Adrenal gland (tissue), 12 donors: Measurements from ENCODE around the gene THEM5. TPM values are rescaled to one million over a fixed set of nuclear protein-coding genes. Genes with fewer than 3 reads are reported as not detected.

Experiments used
- DNase-seq, 7 donors: peaks; one replicate each; pipeline ENCODE4 v3.0.0-alpha.2; 2019 to 2020
- H3K27ac ChIP-seq, 5 donors: fragments of 200-600 bp; sonication (generic) in 4 of 5; 1 replicate in 3 of 5; 2 replicates in 2 of 5; pipeline versions ENCODE4 v1.5.1 to v1.8.0; 2016 to 2020; ENCODE audit warnings: mild to moderate bottlenecking in 1 of 5
- H3K27me3 ChIP-seq: fragments of 200-600 bp; 2 replicates; pipeline ENCODE4 v1.8.0; 2021
- H3K36me3 ChIP-seq, 2 donors: fragments of 200-600 bp; replicated peaks in 1 of 2; 1 replicate in 1 of 2; 2 replicates in 1 of 2; pipeline versions ENCODE4 v1.5.1 to v1.8.0; 2018 to 2022
- H3K4me1 ChIP-seq, 2 donors: fragments of 200-600 bp; replicated peaks in 1 of 2; 1 replicate in 1 of 2; 2 replicates in 1 of 2; pipeline versions ENCODE4 v1.5.1 to v1.8.0; 2018 to 2021
- H3K4me3 ChIP-seq, 4 donors: fragments of 200-600 bp; sonication (generic) in 3 of 4; one replicate each; pipeline ENCODE4 v1.5.1; 2016 to 2018
- H3K9me3 ChIP-seq, 3 donors: fragments of 200-600 bp; sonication (generic) in 1 of 3; replicated peaks in 1 of 3; 1 replicate in 2 of 3; 2 replicates in 1 of 3; pipeline versions ENCODE4 v1.5.1 to v1.8.0; 2016 to 2021
- POLR2A ChIP-seq, 2 donors: fragments of 450-650 bp; IDR thresholded peaks; one replicate each; pipeline ENCODE4 v1.6.1; 2017; ENCODE audit warnings: antibody characterized with exemption in 2 of 2, mild to moderate bottlenecking in 2 of 2, moderate library complexity in 1 of 2
- WGBS, 4 donors: extraction: QIAGEN DNeasy Blood & Tissue Kit in 2 of 4; methylation state at CpG; one replicate each; pipeline versions ENCODE4 v1.1.5 to v1.1.7; 2013 to 2017; 5-methylcytosine and 5-hydroxymethylcytosine counted together
- intact Hi-C, 2 donors: fragments of 100-400 bp; cut with DNase I; formaldehyde crosslinking; loops; one replicate each; pipeline versions ENCODE4 v1.14.1 to v1.15.0; 2022 to 2023
- polyA plus RNA-seq, 3 donors: library from polyadenylated mRNA; stranded (reverse); fragments of 200-250 nt in 2 of 3; fragments of 350-450 nt in 1 of 3; fragmentation: Illumina TruSeq in 1 of 3; extraction: RNeasy Lipid Tissue Mini Kit (QIAGEN cat#74804) in 1 of 3; gene quantifications; one replicate each; pipeline ENCODE4 v1.2.3, GENCODE V29; 2013 to 2014
- total RNA-seq, 9 donors: library from RNA; depleted of rRNA in 4 of 9; stranded (reverse); fragments of >200 nt in 4 of 9; fragments of 120-200 nt in 1 of 9; fragmentation: NEBNext Ultra II Directional in 1 of 9; extraction: Animal tissue kit (Norgen Biotek cat#: 25700) in 1 of 9; gene quantifications; one replicate each; pipeline versions ENCODE4 v1.1.0 to v1.2.4, GENCODE V29; 2013 to 2023
- TF ChIP-seq, protein P1 (sequence below), 6 experiments: fragments of 450-650 bp in 4 of 6; fragments of 200-600 bp in 2 of 6; sonication (generic) in 1 of 6; IDR thresholded peaks; 1 replicate in 5 of 6; 2 replicates in 1 of 6; pipeline versions ENCODE4 v1.5.1 to v1.8.0; 2016 to 2021; ENCODE audit warnings: antibody characterized with exemption in 6 of 6, mild to moderate bottlenecking in 2 of 6, moderate library complexity in 1 of 6
- donor health status: healthy with polysubstance abuse.
- donor health status: Bipolar disorder and iron deficiency.
- donor health status: DM: yes; HTN: yes; CAD: no.
- donor health status: DM: no; HTN: no; CAD: no.
- donor health status: DM: no; HTN: no; CAD: no.
- donor health status: DM: yes; HTN: yes; CAD: no.

The THEM5 gene
- total and polyA plus RNA-seq, 12 donors = not detected

GRCh38 chr1:151849126-151849525 lies 4.4 kb downstream of the THEM5 start:
- TF ChIP-seq, protein P1, sequence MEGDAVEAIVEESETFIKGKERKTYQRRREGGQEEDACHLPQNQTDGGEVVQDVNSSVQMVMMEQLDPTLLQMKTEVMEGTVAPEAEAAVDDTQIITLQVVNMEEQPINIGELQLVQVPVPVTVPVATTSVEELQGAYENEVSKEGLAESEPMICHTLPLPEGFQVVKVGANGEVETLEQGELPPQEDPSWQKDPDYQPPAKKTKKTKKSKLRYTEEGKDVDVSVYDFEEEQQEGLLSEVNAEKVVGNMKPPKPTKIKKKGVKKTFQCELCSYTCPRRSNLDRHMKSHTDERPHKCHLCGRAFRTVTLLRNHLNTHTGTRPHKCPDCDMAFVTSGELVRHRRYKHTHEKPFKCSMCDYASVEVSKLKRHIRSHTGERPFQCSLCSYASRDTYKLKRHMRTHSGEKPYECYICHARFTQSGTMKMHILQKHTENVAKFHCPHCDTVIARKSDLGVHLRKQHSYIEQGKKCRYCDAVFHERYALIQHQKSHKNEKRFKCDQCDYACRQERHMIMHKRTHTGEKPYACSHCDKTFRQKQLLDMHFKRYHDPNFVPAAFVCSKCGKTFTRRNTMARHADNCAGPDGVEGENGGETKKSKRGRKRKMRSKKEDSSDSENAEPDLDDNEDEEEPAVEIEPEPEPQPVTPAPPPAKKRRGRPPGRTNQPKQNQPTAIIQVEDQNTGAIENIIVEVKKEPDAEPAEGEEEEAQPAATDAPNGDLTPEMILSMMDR (IDR thresholded peaks at IDR 0.05) = no peak
- TF ChIP-seq POLR2A (IDR thresholded peaks at IDR 0.05) = no peak
- intact Hi-C loops = no loop called here
- Histone ChIP-seq H3K27me3 (peaks cover 4% of the 10 kb centered on the region), H3K4me3 (no peak overlapping the region), H3K9me3 (no peaks in the 10 kb centered on the region), H3K27ac (no peak overlapping the region), H3K4me1 (peaks cover 0 to 6% of the 10 kb centered on the region in 2 donors), H3K36me3 (no peaks in the 10 kb centered on the region)
- no peak for DNase-seq
- 59 to 78% (median 70%) methylated on average over 3 of the region's 3 CpGs for WGBS, 4 donors

DNA sequence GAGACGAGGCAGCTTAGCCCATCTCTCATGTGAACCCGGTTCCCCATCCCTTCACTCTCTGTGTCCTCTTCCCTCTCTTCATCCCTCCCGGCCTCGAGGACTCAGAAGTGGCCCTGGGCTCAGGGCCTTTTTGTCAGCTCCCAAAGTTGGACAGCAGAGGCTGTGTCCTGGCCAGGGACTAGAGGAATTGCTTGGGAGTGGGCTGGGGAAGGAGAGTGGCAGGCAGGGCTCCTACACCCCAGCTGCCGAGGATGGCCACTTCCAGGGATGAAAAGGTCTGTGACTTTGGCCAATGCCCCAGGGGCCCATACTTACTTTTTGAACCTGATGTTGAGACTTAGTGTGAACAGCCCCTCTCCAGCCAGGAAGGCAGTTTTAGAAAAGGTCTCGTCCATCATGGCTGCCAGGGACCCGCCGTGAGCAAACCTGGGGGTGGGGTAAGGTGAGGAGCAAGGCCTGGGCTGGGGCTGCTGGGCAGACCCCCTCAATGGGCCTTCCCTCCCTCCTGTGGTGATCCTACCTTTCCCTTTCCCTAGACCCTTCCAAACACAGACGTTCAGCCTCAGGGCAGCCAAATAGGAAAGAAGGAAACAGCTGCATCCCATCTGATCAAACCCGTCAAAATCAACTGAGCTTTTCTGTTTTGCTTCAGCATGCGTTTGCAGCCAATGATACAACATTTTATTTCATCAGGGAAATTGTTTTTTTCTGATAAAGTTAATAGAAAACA lies 5.5 kb downstream of the THEM5 start:
- Histone ChIP-seq H3K36me3 (no peaks in the 10 kb centered on the region), H3K27ac (no peak overlapping the region), H3K27me3 (peaks cover 4% of the 10 kb centered on the region), H3K4me1 (peaks cover 0 to 6% of the 10 kb centered on the region in 2 donors), H3K4me3 (no peak overlapping the region), H3K9me3 (no peaks in the 10 kb centered on the region)
- intact Hi-C loops = no loop called here
- no peak for DNase-seq
- WGBS, 4 donors = 48 to 63% (median 53%) methylated on average over 7 to 11 of the region's 11 CpGs
- TF ChIP-seq POLR2A (IDR thresholded peaks at IDR 0.05) = no peak
- TF ChIP-seq, protein P1 (IDR thresholded peaks at IDR 0.05) = no peak

- H3K36me3 ChIP-seq = no peaks in the 10 kb centered on the region
- no peak for TF ChIP-seq POLR2A (IDR thresholded peaks at IDR 0.05)
- TF ChIP-seq, protein P1 (IDR thresholded peaks at IDR 0.05) = no peak
- intact Hi-C loops = no loop called here
- no peaks in the 10 kb centered on the region for H3K27me3 ChIP-seq
- no peak overlapping the region for H3K27ac ChIP-seq
- peaks cover 0 to 6% of the 10 kb centered on the region in 2 donors for H3K4me1 ChIP-seq
- DNase-seq = no peak
- H3K4me3 ChIP-seq = no peak overlapping the region
- H3K9me3 ChIP-seq = no peaks in the 10 kb centered on the region
- WGBS, 4 donors = 79 to 88% (median 83%) methylated on average over 6 to 8 of the region's 8 CpGs
Measured at GRCh38 chr1:151846686-151847237, 6.8 kb downstream of the THEM5 start.

DNA sequence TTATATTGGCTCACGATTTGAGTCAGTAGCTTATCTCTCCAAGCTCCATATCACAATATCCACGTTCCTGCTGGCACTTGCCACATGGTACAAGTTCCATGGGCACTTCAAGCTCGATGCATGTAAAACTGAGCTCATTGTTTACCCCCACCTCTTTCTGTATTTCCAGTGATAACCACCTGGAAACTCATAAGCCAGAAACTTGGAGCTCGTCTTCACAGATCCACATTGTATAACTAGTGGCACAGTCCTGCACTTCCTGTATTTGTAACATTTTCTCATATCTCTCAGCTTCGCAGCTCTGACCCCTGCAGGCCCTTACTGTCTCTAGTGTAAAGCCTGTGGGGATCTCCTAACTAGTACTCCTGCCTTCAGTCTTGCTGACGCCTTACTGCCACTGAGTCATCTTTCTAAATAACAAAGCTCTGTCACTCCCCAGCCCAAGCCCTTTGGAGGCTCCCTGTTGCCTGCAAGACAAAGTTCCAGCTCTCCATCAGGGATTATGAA lies 7.4 kb downstream of the THEM5 start:
- intact Hi-C loops = no loop called here
- no peak for DNase-seq
- TF ChIP-seq POLR2A (IDR thresholded peaks at IDR 0.05) = no peak
- TF ChIP-seq, protein P1 (IDR thresholded peaks at IDR 0.05) = no peak
- no peak overlapping the region for H3K27ac ChIP-seq
- 53 to 65% (median 58%) methylated on average over 6 of the region's 6 CpGs for WGBS, 4 donors
- no peaks in the 10 kb centered on the region for H3K36me3 ChIP-seq
- H3K4me3 ChIP-seq = no peak overlapping the region
- no peaks in the 10 kb centered on the region for H3K9me3 ChIP-seq
- H3K4me1 ChIP-seq = peaks cover 0 to 6% of the 10 kb centered on the region in 2 donors
- H3K27me3 ChIP-seq = no peaks in the 10 kb centered on the region
